Large intestine (tissue), 1 donor: ENCODE measurements around the gene PARP1. TPM values are rescaled to one million over a fixed set of nuclear protein-coding genes. Genes with fewer than 3 reads are reported as not detected.

Experiments
- polyA plus RNA-seq: library from polyadenylated mRNA; unstranded; fragments of 120-200 nt; gene quantifications from one replicate; pipeline ENCODE4 v1.2.1, GENCODE V29; 2013

PARP1 gene
- polyA plus RNA-seq, 1 donor, result 63.0 TPM

Other genes starting within 250 kb of the PARP1 start
- gene ACBD3, start 221.4 kb downstream of the PARP1 start, polyA plus RNA-seq, result 41.5 TPM
- gene MIXL1, start 184.4 kb downstream of the PARP1 start, polyA plus RNA-seq, result 0.28 TPM
- gene LIN9, start 98.9 kb downstream of the PARP1 start, polyA plus RNA-seq, result 5.4 TPM
- 8.2 TPM for gene STUM, start 140.7 kb upstream of the PARP1 start, polyA plus RNA-seq